HG03095 (cell line): ENCODE results near the gene GJA9.

Experiments used
- ATAC-seq: cut with Tn5 transposase; IDR thresholded peaks from one replicate; pipeline ENCODE4 v1.9.1; 2021; ENCODE audit warnings: moderate library complexity; ENCODE audit not compliant: unreplicated experiment

GJA9 gene

DNA sequence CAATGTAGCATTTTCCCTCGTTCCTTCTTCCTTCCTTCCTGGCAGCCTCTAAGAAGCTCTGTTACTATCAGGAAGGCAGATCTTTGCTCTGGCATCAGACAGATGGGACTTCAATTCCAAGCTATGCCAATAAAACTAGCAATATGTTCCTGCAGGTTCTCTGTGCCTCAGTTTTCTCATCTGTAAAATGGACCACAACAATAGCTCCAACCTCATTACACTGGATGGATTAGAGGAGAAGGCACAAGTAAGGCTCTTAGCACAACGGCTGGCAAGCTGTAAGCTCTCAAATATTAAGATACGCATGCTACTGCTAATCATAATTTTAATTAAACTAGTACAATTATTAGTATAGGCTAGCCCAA is 49.0 kb downstream of the GJA9 start:
- ATAC-seq, result no peak

DNA sequence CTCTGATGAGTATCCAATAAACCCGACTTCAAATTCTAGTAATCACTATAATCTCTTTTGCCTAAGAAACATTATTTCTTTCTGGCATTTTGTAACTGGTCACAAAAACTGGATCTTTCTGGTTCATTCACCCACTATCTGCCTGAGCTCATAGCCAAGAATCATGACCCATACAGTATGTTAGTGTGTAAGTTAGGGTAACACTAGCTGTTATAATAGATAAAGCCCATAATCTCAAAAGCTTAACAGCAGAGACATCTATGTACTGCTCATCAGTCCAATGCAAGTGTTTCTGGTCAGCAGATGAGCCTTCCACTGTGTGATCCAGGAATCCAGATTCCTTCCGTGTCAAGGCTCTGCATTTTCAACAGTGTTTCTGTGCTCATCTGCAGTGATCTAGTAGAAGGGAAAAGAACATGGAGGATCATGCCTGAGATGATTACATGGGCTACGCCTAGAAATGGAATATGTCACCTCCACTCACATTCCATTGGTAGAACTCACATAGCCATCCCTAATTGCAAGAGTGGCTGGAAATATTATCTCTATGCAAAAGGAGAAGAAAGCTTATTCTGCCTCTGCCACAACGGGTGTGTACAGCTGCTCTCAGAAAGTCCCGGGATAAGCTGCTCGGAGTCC is 49.5 kb downstream of the GJA9 start:
- ATAC-seq, result no peak

DNA sequence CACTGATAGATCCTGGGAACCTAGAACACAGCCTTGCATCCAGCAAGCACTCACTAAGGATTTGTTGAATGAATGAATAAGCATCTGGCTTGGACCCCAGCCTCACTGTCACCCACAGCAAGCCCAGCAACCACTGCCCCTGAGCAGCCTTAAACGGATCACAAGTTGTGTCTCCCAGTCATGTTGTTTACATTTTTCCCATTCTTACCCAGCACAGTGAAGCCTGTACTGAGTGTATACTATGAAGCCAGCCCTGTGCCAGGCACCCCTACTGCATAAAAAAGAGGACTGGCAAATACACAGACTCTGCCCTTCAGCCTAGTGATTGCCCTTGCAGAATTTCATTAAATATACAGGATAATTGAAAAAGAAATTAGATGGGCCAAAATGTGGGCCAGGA is 52.0 kb downstream of the GJA9 start:
- ATAC-seq, result no peak

DNA sequence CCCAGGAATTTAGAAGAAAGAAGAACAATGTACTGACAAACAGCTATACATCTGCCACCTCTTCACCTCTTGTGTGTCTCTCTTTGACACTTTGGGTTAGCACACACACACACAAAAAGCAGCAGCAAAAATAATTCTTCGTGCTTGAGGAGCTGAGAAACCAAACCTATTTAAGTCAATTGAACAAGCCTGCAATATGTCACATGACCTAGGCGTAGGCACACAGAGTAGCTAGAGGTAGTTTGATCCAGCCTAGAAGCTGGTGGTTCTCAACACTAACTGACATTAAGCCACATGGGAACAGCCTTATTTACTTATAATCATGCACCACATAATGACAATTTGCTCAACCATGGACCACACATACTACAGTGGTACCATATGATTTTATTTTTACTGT is 54.1 kb downstream of the GJA9 start:
- ATAC-seq, result no peak

DNA sequence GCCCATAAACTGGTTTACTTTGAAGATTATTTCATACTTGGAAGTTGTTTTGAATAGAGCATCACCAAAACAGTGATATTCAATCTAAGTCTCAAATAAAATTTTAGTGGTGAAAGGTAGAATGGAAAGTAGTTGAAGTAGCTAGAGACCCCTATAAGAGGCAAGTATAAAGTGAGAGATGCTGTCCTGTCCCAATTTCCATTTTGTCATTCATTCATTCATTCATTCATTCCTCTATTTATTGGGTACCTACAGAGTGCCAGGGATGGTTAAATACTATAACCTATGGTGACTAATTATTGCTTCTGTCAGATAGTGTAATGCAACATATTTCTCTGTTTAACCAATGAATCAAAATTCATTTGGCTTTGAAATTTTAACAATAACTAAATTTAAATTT is 54.5 kb downstream of the GJA9 start:
- ATAC-seq, result no peak

DNA sequence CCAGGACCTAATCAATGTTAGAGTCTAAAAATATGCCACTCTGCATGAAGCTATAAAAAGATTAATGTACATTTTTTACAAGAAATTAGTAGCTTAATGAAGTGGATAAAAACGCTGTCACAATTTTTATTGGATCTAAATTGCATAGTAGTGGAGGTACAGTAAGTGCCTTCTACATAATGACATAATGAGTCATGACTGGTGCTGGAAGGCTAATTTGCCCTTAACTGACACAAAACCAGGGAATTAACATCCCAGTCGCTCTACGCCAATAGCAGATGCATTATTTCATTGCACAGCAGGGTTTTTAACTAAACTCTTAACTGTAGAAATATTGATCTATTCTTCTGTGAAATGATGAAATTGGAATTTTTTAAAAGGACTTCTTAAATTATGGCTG is 55.1 kb downstream of the GJA9 start:
- no peak for ATAC-seq
